ENCODE data around the gene DNHD1.

GRCh38 chr11:6586434-6587359 lies 89.6 kb downstream of the DNHD1 start:
- TF ChIP-seq CTCF (IDR thresholded peaks at IDR 0.05) (no peak), POLR2A (IDR thresholded peaks at IDR 0.05) (no peak)
